Measurements from ENCODE around the gene LCORL. TPM values are rescaled to one million over a fixed set of nuclear protein-coding genes. Genes with fewer than 3 reads are reported as not detected.

Gene LCORL
- total and polyA plus RNA-seq, 2 of the 4 experiments (the other 2 are of a cell fraction) = 2.1 to 5.0 TPM

- TF ChIP-seq MAFK (IDR thresholded peaks at IDR 0.05; ENCODE audit: low read depth, low read length) (no peak), SMC3 (IDR thresholded peaks at IDR 0.05; ENCODE audit: low read depth, low read length) (no peak), FOS (IDR thresholded peaks at IDR 0.05; ENCODE audit: low read depth, low read length) (no peak), RFX5 (IDR thresholded peaks at IDR 0.05; ENCODE audit: low read depth, low read length) (no peak), CTCF (conservative IDR thresholded peaks at IDR 0.05; ENCODE audit: low read depth, low read length) (no peak), BHLHE40 (IDR thresholded peaks at IDR 0.05; ENCODE audit: low read depth, low read length) (no peak), NFE2L2 (IDR thresholded peaks at IDR 0.05; ENCODE audit: low read depth, low read length) (no peak), CHD1 (IDR thresholded peaks at IDR 0.05; ENCODE audit: low read depth, low read length) (no peak; the same call in 1 of the 2 replicates), POLR2A (IDR thresholded peaks at IDR 0.05; ENCODE audit: low read depth, low read length) (no peak), CEBPB (IDR thresholded peaks at IDR 0.05; ENCODE audit: low read depth, low read length) (no peak), MXI1 (IDR thresholded peaks at IDR 0.05; ENCODE audit: borderline replicate concordance, low read depth, low read length) (no peak)
- TF ChIP-seq, protein P1, sequence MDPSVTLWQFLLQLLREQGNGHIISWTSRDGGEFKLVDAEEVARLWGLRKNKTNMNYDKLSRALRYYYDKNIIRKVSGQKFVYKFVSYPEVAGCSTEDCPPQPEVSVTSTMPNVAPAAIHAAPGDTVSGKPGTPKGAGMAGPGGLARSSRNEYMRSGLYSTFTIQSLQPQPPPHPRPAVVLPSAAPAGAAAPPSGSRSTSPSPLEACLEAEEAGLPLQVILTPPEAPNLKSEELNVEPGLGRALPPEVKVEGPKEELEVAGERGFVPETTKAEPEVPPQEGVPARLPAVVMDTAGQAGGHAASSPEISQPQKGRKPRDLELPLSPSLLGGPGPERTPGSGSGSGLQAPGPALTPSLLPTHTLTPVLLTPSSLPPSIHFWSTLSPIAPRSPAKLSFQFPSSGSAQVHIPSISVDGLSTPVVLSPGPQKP (IDR thresholded peaks at IDR 0.05; ENCODE audit: borderline replicate concordance, low read depth, low read length) = no peak
- H3K4me3 ChIP-seq (ENCODE audit: insufficient read depth, low read depth, low read length) = peak overlapping the region; percentile 63
- no TSS peak for BruUV-seq (replicated peaks)
These were observed 210.4 kb downstream of the LCORL start for GRCh38 chr4:17811078-17811603.

More at GRCh38 chr4:17811078-17811603, 210.4 kb downstream of the LCORL start:
- Histone ChIP-seq H3K56ac (ENCODE audit: extremely low read depth, insufficient read depth, low read length) (peak overlapping the region; percentile 22), H3K36me3 (ENCODE audit: control insufficient read depth, insufficient read depth, low read length) (no peaks in the 10 kb centered on the region), H3K4me2 (ENCODE audit: low read depth, low read length) (peak overlapping the region; percentile 98), H4K8ac (ENCODE audit: low read depth in 2 of 2, low read length in 2 of 2) (peak overlapping the region; percentile 49 to 59; a peak in 2 of 4 replicates), H3K4ac (ENCODE audit: low read depth, low read length) (peak overlapping the region; percentile 82), H3K14ac (replicated peaks; ENCODE audit: low read depth, low read length) (peak overlapping the region; percentile 76), H3K23ac (ENCODE audit: low read depth, low read length) (peak overlapping the region; percentile 92), H2BK20ac (ENCODE audit: low read depth, low read length) (no peak overlapping the region), H3K9me3 (ENCODE audit: control insufficient read depth, insufficient read depth, low read length) (no peaks in the 10 kb centered on the region), H2BK15ac (ENCODE audit: low read depth, low read length) (no peak overlapping the region), H3K79me1 (ENCODE audit: low read depth in 1 of 2, low read length in 2 of 2) (peaks cover 2 to 18% of the 10 kb centered on the region in 2 experiments), H2BK5ac (ENCODE audit: low read depth, low read length, poor library complexity, severe bottlenecking) (peak overlapping the region; percentile 35), H3K27ac (ENCODE audit: insufficient read depth, low read length) (peak overlapping the region; percentile 28), H3K9me1 (ENCODE audit: insufficient read depth, low read length) (no peaks in the 10 kb centered on the region), H4K20me1 (ENCODE audit: insufficient read depth, low read length) (peaks cover 23% of the 10 kb centered on the region; the same call in 1 of the 2 replicates), H3K27me3 (ENCODE audit: control insufficient read depth, insufficient read depth, low read length) (no peaks in the 10 kb centered on the region), H4K91ac (ENCODE audit: insufficient read depth, low read depth, low read length) (peak overlapping the region; percentile 76), H4K5ac (ENCODE audit: low read depth, low read length) (no peak overlapping the region), H2AK9ac (replicated peaks; ENCODE audit: low read depth, low read length, poor library complexity) (peak overlapping the region; percentile 88), H2BK120ac (ENCODE audit: low read depth, low read length) (0 out of 2 replicates have a peak overlapping the region, but pooled peaks have one; percentile 33), H2AK5ac (ENCODE audit: low read depth, low read length) (peak overlapping the region; percentile 44), H3K4me1 (ENCODE audit: control insufficient read depth, insufficient read depth, low read length) (peaks cover 2% of the 10 kb centered on the region; the same call in 1 of the 2 replicates), H3K9ac (ENCODE audit: low read depth, low read length) (peak overlapping the region; percentile 80), H3K18ac (ENCODE audit: low read depth, low read length) (0 out of 2 replicates have a peak overlapping the region, but pooled peaks have one; percentile 24), H2AFZ (replicated peaks; ENCODE audit: low read length, poor library complexity) (peak overlapping the region; percentile 94)
- intact Hi-C loops (cut with micrococcal nuclease) (loop anchor here (2.0 to 10.0 kb wide), 3 partner anchors 124 to 212 kb away; no protein-coding TSS in a partner anchor), dilution Hi-C loops (cut with HindIII; ENCODE audit: low sequenced_read_pairs, unreplicated experiment) (no loop called here), in situ Hi-C loops (cut with MboI; ENCODE audit: low sequenced_read_pairs) (loop anchor here (10.0 to 25.0 kb wide), 2 partner anchors 224 to 784 kb away; partner anchors contain the start of gene LAP3)
- 0% methylated on average over 19 of the region's 48 CpGs; no CpG with 5 or more reads in 1 of the 2 experiments for WGBS, 2 experiments (ENCODE audit: extremely low coverage in 2 of 2, insufficient read length in 1 of 2)
- POLR2A ChIA-PET (ENCODE audit: unreplicated experiment) = no interaction called here
- CTCF ChIA-PET = interaction anchor here (1.3 kb wide), 1 partner anchor 262 kb away, joined by 3 read pairs; no protein-coding TSS in a partner anchor
- peak; percentile 31 for ATAC-seq (ENCODE audit: low read depth)
- no peak for DNase-seq
